KG1 (cell line): ENCODE data around the gene KPNA1.
"Not testable (repeated sequence)": the region's sequence is repeated elsewhere in the genome, so short reads cannot be mapped to it uniquely, and the experiment has no call there.

ENCODE experiments used
- DNase-seq: peaks from one replicate; lab custom pipeline; 2025; lab: John Stamatoyannopoulos, UW

The KPNA1 gene

GRCh38 chr3:122519693-122520092 is 5.0 kb upstream of the KPNA1 start:
- DNase-seq, result no peak

- no peak for DNase-seq
These were observed 2.2 kb upstream of the KPNA1 start for GRCh38 chr3:122516846-122517360.

- DNase-seq, result no peak
These were observed 1.1 kb upstream of the KPNA1 start for GRCh38 chr3:122515870-122516269.

- DNase-seq, result no peak
These were observed 305 bp upstream of the KPNA1 start for GRCh38 chr3:122515020-122515468.

GRCh38 chr3:122513386-122514122 is 1.2 kb downstream of the KPNA1 start:
- DNase-seq, result no peak

GRCh38 chr3:122512284-122512683 is 2.5 kb downstream of the KPNA1 start:
- no peak for DNase-seq

GRCh38 chr3:122510878-122511535 is 3.7 kb downstream of the KPNA1 start:
- no peak for DNase-seq

GRCh38 chr3:122508944-122509343 is 5.8 kb downstream of the KPNA1 start:
- DNase-seq, result not testable (repeated sequence)

- no peak for DNase-seq
These were observed 6.4 kb downstream of the KPNA1 start for GRCh38 chr3:122508135-122508914.

- no peak for DNase-seq
These were observed 8.3 kb downstream of the KPNA1 start for GRCh38 chr3:122506450-122506849.

- no peak for DNase-seq
These were observed 9.1 kb downstream of the KPNA1 start for GRCh38 chr3:122505676-122506075.

GRCh38 chr3:122502941-122503340 is 11.8 kb downstream of the KPNA1 start:
- DNase-seq, result no peak

GRCh38 chr3:122502139-122502538 is 12.6 kb downstream of the KPNA1 start:
- no peak for DNase-seq

- not testable (repeated sequence) for DNase-seq
These were observed 13.8 kb downstream of the KPNA1 start for GRCh38 chr3:122500964-122501363.

GRCh38 chr3:122498152-122498551 is 16.6 kb downstream of the KPNA1 start:
- no peak for DNase-seq

GRCh38 chr3:122497425-122497824 is 17.3 kb downstream of the KPNA1 start:
- DNase-seq, result no peak

- no peak for DNase-seq
These were observed 18.2 kb downstream of the KPNA1 start for GRCh38 chr3:122496508-122496907.

GRCh38 chr3:122493296-122493695 is 21.4 kb downstream of the KPNA1 start:
- DNase-seq, result no peak

GRCh38 chr3:122488262-122488973 is 26.3 kb downstream of the KPNA1 start:
- DNase-seq, result no peak

GRCh38 chr3:122484985-122485384 is 29.8 kb downstream of the KPNA1 start:
- DNase-seq, result no peak

- DNase-seq, result no peak
These were observed 33.3 kb downstream of the KPNA1 start for GRCh38 chr3:122481390-122481789.

GRCh38 chr3:122476532-122476931 is 38.2 kb downstream of the KPNA1 start:
- no peak for DNase-seq
